Mesenchymal stem cell (in vitro differentiated cells and primary cell): ENCODE results near the gene PSPC1.

Experiments used
- DNase-seq: peaks from one replicate; pipeline ENCODE4 v3.0.0-alpha.2; 2013
- H2AFZ ChIP-seq: one replicate; pipeline ENCODE4 v1.6.1; 2013; ENCODE audit warnings: low read depth, mild to moderate bottlenecking, control low read depth, inconsistent platforms, low read length, moderate library complexity
- H2AK5ac ChIP-seq: 2 replicates; pipeline ENCODE4 v1.6.1; 2013; ENCODE audit warnings: low read length, moderate library complexity, mild to moderate bottlenecking, inconsistent platforms; ENCODE audit not compliant: severe bottlenecking
- H2BK120ac ChIP-seq: one replicate; pipeline ENCODE4 v1.6.1; 2013; ENCODE audit warnings: low read depth, mild to moderate bottlenecking, inconsistent platforms, low read length, moderate library complexity
- H2BK12ac ChIP-seq, 2 experiments: one replicate each; pipeline ENCODE4 v1.6.1; 2013; ENCODE audit warnings: inconsistent platforms in 2 of 2, low read length in 2 of 2, mild to moderate bottlenecking in 2 of 2, moderate library complexity in 2 of 2, control low read depth in 1 of 2
- H2BK15ac ChIP-seq: one replicate; pipeline ENCODE4 v1.6.1; 2013; ENCODE audit warnings: mild to moderate bottlenecking, low read depth, inconsistent platforms; ENCODE audit not compliant: poor library complexity, severe bottlenecking
- H2BK5ac ChIP-seq: 2 replicates; pipeline ENCODE4 v1.6.1; 2013; ENCODE audit warnings: low read depth, mild to moderate bottlenecking, low read length, control low read depth, inconsistent platforms; ENCODE audit not compliant: poor library complexity, severe bottlenecking
- H3K14ac ChIP-seq, 2 experiments: one replicate each; pipeline ENCODE4 v1.6.1; 2013; ENCODE audit warnings: inconsistent platforms in 2 of 2, low read length in 2 of 2, control low read depth in 1 of 2, mild to moderate bottlenecking in 1 of 2, moderate library complexity in 1 of 2
- H3K18ac ChIP-seq, 2 experiments: one replicate each; pipeline ENCODE4 v1.6.1; 2013; ENCODE audit warnings: inconsistent platforms in 2 of 2, low read length in 2 of 2, control low read depth in 1 of 2, low read depth in 1 of 2, mild to moderate bottlenecking in 1 of 2
- H3K23ac ChIP-seq, 2 experiments: one replicate each; pipeline ENCODE4 v1.6.1; 2013; ENCODE audit warnings: inconsistent platforms in 2 of 2, low read length in 2 of 2, mild to moderate bottlenecking in 2 of 2, moderate library complexity in 2 of 2, control low read depth in 1 of 2
- H3K27ac ChIP-seq: 2 replicates; pipeline ENCODE4 v1.5.1; 2013; ENCODE audit warnings: mild to moderate bottlenecking, moderate library complexity, low read length, control low read depth, inconsistent platforms; ENCODE audit not compliant: poor library complexity, severe bottlenecking
- H3K27me3 ChIP-seq, 2 experiments: 2 replicates each; pipeline versions ENCODE4 v1.6.1 to v1.7.0; 2013; ENCODE audit warnings: low read length in 2 of 2, mild to moderate bottlenecking in 2 of 2, moderate library complexity in 2 of 2, control low read depth in 1 of 2, inconsistent platforms in 1 of 2; ENCODE audit not compliant: control insufficient read depth in 1 of 2, insufficient read depth in 1 of 2
- H3K36me3 ChIP-seq, 2 experiments: 2 replicates each; pipeline versions ENCODE4 v1.6.1 to v1.7.0; 2013; ENCODE audit warnings: low read length in 2 of 2, control low read depth in 1 of 2, inconsistent platforms in 1 of 2, low read depth in 1 of 2, mild to moderate bottlenecking in 1 of 2; ENCODE audit not compliant: insufficient read depth in 2 of 2, control insufficient read depth in 1 of 2
- H3K4ac ChIP-seq, 2 experiments: one replicate each; pipeline ENCODE4 v1.6.1; 2013; ENCODE audit warnings: inconsistent platforms in 2 of 2, low read length in 2 of 2, mild to moderate bottlenecking in 2 of 2, moderate library complexity in 2 of 2, control low read depth in 1 of 2, low read depth in 1 of 2
- H3K4me1 ChIP-seq: 2 replicates; pipeline ENCODE4 v1.6.1; 2013; ENCODE audit warnings: low read depth, low read length, control low read depth; ENCODE audit not compliant: control insufficient read depth, insufficient read depth
- H3K4me2 ChIP-seq: 2 replicates; pipeline ENCODE4 v1.6.1; 2013; ENCODE audit warnings: low read length, mild to moderate bottlenecking, inconsistent platforms; ENCODE audit not compliant: poor library complexity, severe bottlenecking
- H3K4me3 ChIP-seq, 2 experiments: 2 replicates each; pipeline versions ENCODE4 v1.5.1 to v1.7.0; 2013; ENCODE audit warnings: low read length in 2 of 2, mild to moderate bottlenecking in 2 of 2, control low read depth in 1 of 2, low read depth in 1 of 2; ENCODE audit not compliant: insufficient read depth in 1 of 2
- H3K79me1 ChIP-seq: replicated peaks from 2 replicates; pipeline ENCODE4 v1.6.1; 2013; ENCODE audit warnings: mild to moderate bottlenecking, control low read depth, low read length, inconsistent platforms; ENCODE audit not compliant: poor library complexity, severe bottlenecking
- H3K9ac ChIP-seq: 2 replicates; pipeline ENCODE4 v1.7.0; 2013; ENCODE audit warnings: mild to moderate bottlenecking, low read length, moderate library complexity
- H3K9me3 ChIP-seq: 2 replicates; pipeline ENCODE4 v1.7.0; 2013; ENCODE audit warnings: mild to moderate bottlenecking, low read length; ENCODE audit not compliant: control insufficient read depth
- H4K8ac ChIP-seq: one replicate; pipeline ENCODE4 v1.6.1; 2013; ENCODE audit warnings: inconsistent platforms, mild to moderate bottlenecking, low read length, moderate library complexity
- H4K91ac ChIP-seq: one replicate; pipeline ENCODE4 v1.6.1; 2013; ENCODE audit warnings: mild to moderate bottlenecking, low read length, inconsistent platforms
- WGBS: methylation state at CpG from one replicate; pipeline ENCODE4 v1.1.7; 2013; ENCODE audit warnings: mixed read lengths; 5-methylcytosine and 5-hydroxymethylcytosine counted together

The PSPC1 gene

GRCh38 chr13:19764237-19764636 lies 18.5 kb downstream of the PSPC1 start:
- H2BK5ac ChIP-seq: no peak overlapping the region
- H2AFZ ChIP-seq: no peak overlapping the region
- H2BK120ac ChIP-seq: no peak overlapping the region
- no peak overlapping the region for H3K4ac ChIP-seq
- no peak overlapping the region for H3K9ac ChIP-seq
- H3K36me3 ChIP-seq: peaks cover 21 to 26% of the 10 kb centered on the region in 2 experiments
- no peak overlapping the region for H2AK5ac ChIP-seq
- no peak overlapping the region for H3K23ac ChIP-seq
- no CpG with 5 or more reads among the region's 2 CpGs for WGBS
- H3K18ac ChIP-seq: no peak overlapping the region
- H3K4me1 ChIP-seq: peaks cover 6% of the 10 kb centered on the region
- no peak overlapping the region for H2BK12ac ChIP-seq
- DNase-seq: no peak
- no peak overlapping the region for H3K4me2 ChIP-seq
- H4K91ac ChIP-seq: no peak overlapping the region
- H3K27ac ChIP-seq: no peak overlapping the region
- no peak overlapping the region for H4K8ac ChIP-seq
- H3K27me3 ChIP-seq: no peaks in the 10 kb centered on the region
- H3K79me1 ChIP-seq: no peaks in the 10 kb centered on the region
- H2BK15ac ChIP-seq: no peak overlapping the region
- no peak overlapping the region for H3K4me3 ChIP-seq
- no peak overlapping the region for H3K14ac ChIP-seq
- no peaks in the 10 kb centered on the region for H3K9me3 ChIP-seq

- Histone ChIP-seq H3K14ac (no peak overlapping the region), H2AK5ac (no peak overlapping the region), H3K4ac (no peak overlapping the region), H2BK5ac (no peak overlapping the region), H3K23ac (no peak overlapping the region), H3K4me2 (no peak overlapping the region), H3K18ac (no peak overlapping the region), H2BK12ac (no peak overlapping the region), H4K8ac (no peak overlapping the region), H2BK120ac (no peak overlapping the region), H3K9me3 (no peaks in the 10 kb centered on the region), H3K4me1 (peaks cover 6% of the 10 kb centered on the region), H3K79me1 (no peaks in the 10 kb centered on the region), H2AFZ (no peak overlapping the region), H4K91ac (no peak overlapping the region), H3K27ac (no peak overlapping the region), H3K36me3 (peaks cover 25 to 26% of the 10 kb centered on the region in 2 experiments), H3K4me3 (no peak overlapping the region), H2BK15ac (no peak overlapping the region), H3K27me3 (no peaks in the 10 kb centered on the region), H3K9ac (no peak overlapping the region)
- WGBS: 99% methylated on average over 9 of the region's 10 CpGs
- no peak for DNase-seq
These were observed 19.1 kb downstream of the PSPC1 start for GRCh38 chr13:19763618-19764017.

- H4K91ac ChIP-seq: no peak overlapping the region
- no peak overlapping the region for H3K27ac ChIP-seq
These were observed 23.1 kb downstream of the PSPC1 start for GRCh38 chr13:19759669-19760068.

GRCh38 chr13:19742643-19743042 lies 40.1 kb downstream of the PSPC1 start:
- Histone ChIP-seq H3K27me3 (no peaks in the 10 kb centered on the region), H3K9ac (no peak overlapping the region), H2BK12ac (no peak overlapping the region), H3K36me3 (peaks cover 24 to 59% of the 10 kb centered on the region in 2 experiments), H3K9me3 (no peaks in the 10 kb centered on the region), H3K4me2 (no peak overlapping the region), H2BK15ac (no peak overlapping the region), H3K18ac (no peak overlapping the region), H3K14ac (no peak overlapping the region), H2AFZ (no peak overlapping the region), H3K79me1 (peaks cover 8% of the 10 kb centered on the region), H2BK120ac (no peak overlapping the region), H4K91ac (no peak overlapping the region), H3K27ac (no peak overlapping the region), H3K4me1 (no peaks in the 10 kb centered on the region), H3K4me3 (no peak overlapping the region), H3K4ac (no peak overlapping the region), H4K8ac (no peak overlapping the region), H2BK5ac (no peak overlapping the region), H2AK5ac (no peak overlapping the region), H3K23ac (no peak overlapping the region)
- DNase-seq: no peak
- WGBS: 82% methylated on average over 4 of the region's 5 CpGs

More at GRCh38 chr13:19759669-19760068, 23.1 kb downstream of the PSPC1 start:
- Histone ChIP-seq H3K4me1 (peaks cover 2% of the 10 kb centered on the region), H4K8ac (no peak overlapping the region), H2BK5ac (no peak overlapping the region), H3K4me2 (no peak overlapping the region), H3K18ac (no peak overlapping the region), H3K9ac (no peak overlapping the region), H3K4ac (no peak overlapping the region), H3K36me3 (peaks cover 40 to 50% of the 10 kb centered on the region in 2 experiments), H2AK5ac (no peak overlapping the region), H3K4me3 (no peak overlapping the region), H3K9me3 (no peaks in the 10 kb centered on the region), H3K14ac (no peak overlapping the region), H2BK15ac (no peak overlapping the region), H3K23ac (no peak overlapping the region), H2BK12ac (no peak overlapping the region), H3K79me1 (no peaks in the 10 kb centered on the region), H3K27me3 (no peaks in the 10 kb centered on the region), H2AFZ (no peak overlapping the region), H2BK120ac (no peak overlapping the region)
- no peak for DNase-seq
- 87% methylated on average over 3 of the region's 5 CpGs for WGBS
